Measurements from ENCODE around the gene IL20RB.

DNA sequence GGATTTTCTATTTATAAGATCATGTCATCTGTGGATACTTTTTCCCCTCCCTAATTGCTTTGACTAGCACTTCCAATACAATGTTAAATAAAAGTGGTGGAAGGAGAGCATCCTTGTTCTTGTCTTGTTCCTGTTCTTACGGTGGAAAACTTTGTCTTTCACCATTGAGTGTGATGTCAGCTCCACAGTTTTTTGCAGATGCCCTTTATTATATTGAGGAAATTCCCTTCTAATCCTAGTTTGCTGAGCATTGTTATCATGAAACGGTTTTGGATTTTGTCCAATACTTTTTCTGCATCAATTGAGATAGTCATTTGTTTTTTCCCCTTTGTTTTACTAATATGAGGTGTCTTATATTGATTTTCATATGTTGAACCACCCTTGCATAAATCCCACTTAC is 19.9 kb upstream of the IL20RB start:
- TF ChIP-seq, protein P1, sequence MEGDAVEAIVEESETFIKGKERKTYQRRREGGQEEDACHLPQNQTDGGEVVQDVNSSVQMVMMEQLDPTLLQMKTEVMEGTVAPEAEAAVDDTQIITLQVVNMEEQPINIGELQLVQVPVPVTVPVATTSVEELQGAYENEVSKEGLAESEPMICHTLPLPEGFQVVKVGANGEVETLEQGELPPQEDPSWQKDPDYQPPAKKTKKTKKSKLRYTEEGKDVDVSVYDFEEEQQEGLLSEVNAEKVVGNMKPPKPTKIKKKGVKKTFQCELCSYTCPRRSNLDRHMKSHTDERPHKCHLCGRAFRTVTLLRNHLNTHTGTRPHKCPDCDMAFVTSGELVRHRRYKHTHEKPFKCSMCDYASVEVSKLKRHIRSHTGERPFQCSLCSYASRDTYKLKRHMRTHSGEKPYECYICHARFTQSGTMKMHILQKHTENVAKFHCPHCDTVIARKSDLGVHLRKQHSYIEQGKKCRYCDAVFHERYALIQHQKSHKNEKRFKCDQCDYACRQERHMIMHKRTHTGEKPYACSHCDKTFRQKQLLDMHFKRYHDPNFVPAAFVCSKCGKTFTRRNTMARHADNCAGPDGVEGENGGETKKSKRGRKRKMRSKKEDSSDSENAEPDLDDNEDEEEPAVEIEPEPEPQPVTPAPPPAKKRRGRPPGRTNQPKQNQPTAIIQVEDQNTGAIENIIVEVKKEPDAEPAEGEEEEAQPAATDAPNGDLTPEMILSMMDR (IDR thresholded peaks at IDR 0.05): no peak
- TF ChIP-seq POLR2A (IDR thresholded peaks at IDR 0.05) (no peak), EP300 (IDR thresholded peaks at IDR 0.05) (no peak)
